HEK293 (cell line): ENCODE data around the gene EBNA1BP2.
"Not testable (repeated sequence)": the region's sequence is repeated elsewhere in the genome, so short reads cannot be mapped to it uniquely, and the experiment has no call there.

Experiments
- HOXA7 ChIP-seq: sonication (generic); formaldehyde crosslinking; IDR thresholded peaks from 2 replicates; pipeline ENCODE4 v1.8.1; 2022; ENCODE audit warnings: missing genetic modification reagents, borderline replicate concordance
- OSR2 ChIP-seq: fragments of 450-650 bp; formaldehyde crosslinking; IDR thresholded peaks from 2 replicates; pipeline ENCODE4 v1.5.1; 2016; ENCODE audit warnings: missing biosample characterization, missing genetic modification characterization
- ZNF558 ChIP-seq: fragments of 450-650 bp; formaldehyde crosslinking; IDR thresholded peaks from 2 replicates; pipeline ENCODE4 v1.5.1; 2016; ENCODE audit warnings: missing biosample characterization, missing genetic modification characterization

- TF ChIP-seq OSR2 (tag by site-specific recombination) = peak; percentile 8; the same call in 1 of the 2 replicates
- TF ChIP-seq ZNF558, HOXA7: not testable (repeated sequence)
These were observed 52.0 kb downstream of the EBNA1BP2 start for GRCh38 chr1:43119928-43120586.
